Transverse colon (tissue), 3 donors: ENCODE measurements around the gene FEZF1.

Experiments
- CTCF ChIP-seq, 5 experiments: fragments of 200-600 bp in 3 of 5; fragments of 450-650 bp in 2 of 5; sonication (generic) in 3 of 5; IDR thresholded peaks; 1 replicate in 2 of 5; 2 replicates in 3 of 5; pipeline ENCODE4 v1.5.1; 2016 to 2017; ENCODE audit warnings: antibody characterized with exemption in 5 of 5, inconsistent platforms in 3 of 5, mild to moderate bottlenecking in 2 of 5, moderate library complexity in 1 of 5
- POLR2A ChIP-seq: fragments of 450-650 bp; IDR thresholded peaks from one replicate; pipeline ENCODE4 v1.6.1; 2016; ENCODE audit warnings: antibody characterized with exemption, mild to moderate bottlenecking, moderate library complexity

DNA sequence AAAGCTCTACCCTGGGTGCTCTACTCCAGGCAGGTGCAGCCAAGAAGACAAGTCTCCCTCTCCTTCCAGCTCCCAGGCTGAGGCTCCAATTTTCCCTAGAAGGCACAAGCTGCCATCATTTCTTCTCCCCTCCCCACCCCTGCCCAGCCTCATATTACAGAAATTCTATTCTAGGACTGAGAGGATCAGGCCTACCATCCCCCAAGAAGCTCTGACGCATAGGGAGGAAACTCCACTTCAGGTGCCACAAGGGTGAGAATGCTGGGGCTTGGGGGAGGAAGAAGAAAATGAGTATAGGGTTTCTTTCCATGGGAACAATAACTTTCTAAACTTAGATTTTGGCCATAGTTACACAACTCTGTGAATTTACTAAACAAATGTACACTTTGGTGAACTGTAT is 35.3 kb downstream of the FEZF1 start:
- TF ChIP-seq CTCF (IDR thresholded peaks at IDR 0.05) (no peak), POLR2A (no peak)
